MM.1S (cell line): ENCODE data around the gene NCKAP5.

Source experiments
- EZH2 ChIP-seq: fragments of 300-600 bp; sonication (generic); optimal IDR thresholded peaks from 2 replicates; pipeline ENCODE3; 2017; ENCODE audit warnings: low read depth, mild to moderate bottlenecking, antibody characterized with exemption, low read length, mixed read lengths
- EZH2phosphoT487 ChIP-seq: fragments of 300-600 bp; sonication (generic); IDR thresholded peaks from 2 replicates; pipeline ENCODE4 v1.6.1; 2018; ENCODE audit warnings: antibody characterized with exemption, low read length
- TF ChIP-seq, protein P1 (sequence below): fragments of 300-600 bp; sonication (generic); IDR thresholded peaks from 2 replicates; pipeline ENCODE4 v1.5.1; 2016; ENCODE audit warnings: antibody characterized with exemption, low read length, mixed read lengths

- TF ChIP-seq, protein P1, sequence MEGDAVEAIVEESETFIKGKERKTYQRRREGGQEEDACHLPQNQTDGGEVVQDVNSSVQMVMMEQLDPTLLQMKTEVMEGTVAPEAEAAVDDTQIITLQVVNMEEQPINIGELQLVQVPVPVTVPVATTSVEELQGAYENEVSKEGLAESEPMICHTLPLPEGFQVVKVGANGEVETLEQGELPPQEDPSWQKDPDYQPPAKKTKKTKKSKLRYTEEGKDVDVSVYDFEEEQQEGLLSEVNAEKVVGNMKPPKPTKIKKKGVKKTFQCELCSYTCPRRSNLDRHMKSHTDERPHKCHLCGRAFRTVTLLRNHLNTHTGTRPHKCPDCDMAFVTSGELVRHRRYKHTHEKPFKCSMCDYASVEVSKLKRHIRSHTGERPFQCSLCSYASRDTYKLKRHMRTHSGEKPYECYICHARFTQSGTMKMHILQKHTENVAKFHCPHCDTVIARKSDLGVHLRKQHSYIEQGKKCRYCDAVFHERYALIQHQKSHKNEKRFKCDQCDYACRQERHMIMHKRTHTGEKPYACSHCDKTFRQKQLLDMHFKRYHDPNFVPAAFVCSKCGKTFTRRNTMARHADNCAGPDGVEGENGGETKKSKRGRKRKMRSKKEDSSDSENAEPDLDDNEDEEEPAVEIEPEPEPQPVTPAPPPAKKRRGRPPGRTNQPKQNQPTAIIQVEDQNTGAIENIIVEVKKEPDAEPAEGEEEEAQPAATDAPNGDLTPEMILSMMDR: no peak
- TF ChIP-seq EZH2 (no peak), EZH2phosphoT487 (no peak)
Measured at GRCh38 chr2:133293544-133294353, 274.5 kb downstream of the NCKAP5 start.
